ENCODE measurements around the gene SLC25A31. TPM values are rescaled to one million over a fixed set of nuclear protein-coding genes. Genes with fewer than 3 reads are reported as not detected.
A peak's percentile ranks its signal among the peaks of the same experiment; 100 is the strongest.

Gene SLC25A31
- polyA plus RNA-seq, 1 experiment = not detected

DNA sequence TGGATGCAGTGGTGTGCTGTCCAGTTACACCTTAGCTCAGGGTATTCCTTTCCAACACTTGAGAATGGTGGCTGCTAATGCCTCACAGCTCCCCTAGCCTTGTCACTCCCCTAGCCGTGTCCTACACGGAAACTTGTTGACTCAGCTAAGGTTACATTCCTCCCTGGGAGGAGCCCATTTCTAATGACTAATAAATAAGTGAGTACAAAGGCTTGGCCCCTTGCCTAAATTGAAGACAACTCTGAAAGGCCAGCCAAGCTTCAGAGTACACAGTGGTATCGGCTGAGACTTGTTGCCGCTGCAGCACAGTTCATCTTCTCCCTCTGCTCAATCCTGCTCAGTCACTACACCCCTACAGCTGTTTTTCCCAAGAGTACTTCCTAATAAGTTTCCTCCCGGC, 21.2 kb upstream of the SLC25A31 start:
- ChIA-PET POLR2A (no interaction called here), CTCF (interaction anchor here (1.2 kb wide), 1 partner anchor 122 kb away, joined by 3 read pairs; no protein-coding TSS in a partner anchor)

DNA sequence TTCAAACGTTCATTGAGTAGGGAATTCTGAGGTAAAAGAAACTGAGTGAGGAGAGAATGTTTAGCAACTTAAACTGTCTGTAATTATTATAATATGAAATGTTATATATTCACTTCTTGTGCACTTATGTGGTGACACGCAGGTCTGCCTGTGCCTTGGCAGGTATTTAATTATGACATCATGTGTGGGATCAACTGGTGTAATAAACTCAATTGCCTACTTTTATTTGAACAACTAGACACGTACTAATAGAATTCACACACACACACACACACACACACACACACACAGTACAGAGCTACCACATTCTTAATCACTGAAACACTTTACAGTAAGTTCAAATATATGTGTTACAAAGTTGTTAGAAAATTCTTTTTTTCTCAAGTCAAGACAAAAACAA, 20.7 kb upstream of the SLC25A31 start:
- TF ChIP-seq, protein P1, sequence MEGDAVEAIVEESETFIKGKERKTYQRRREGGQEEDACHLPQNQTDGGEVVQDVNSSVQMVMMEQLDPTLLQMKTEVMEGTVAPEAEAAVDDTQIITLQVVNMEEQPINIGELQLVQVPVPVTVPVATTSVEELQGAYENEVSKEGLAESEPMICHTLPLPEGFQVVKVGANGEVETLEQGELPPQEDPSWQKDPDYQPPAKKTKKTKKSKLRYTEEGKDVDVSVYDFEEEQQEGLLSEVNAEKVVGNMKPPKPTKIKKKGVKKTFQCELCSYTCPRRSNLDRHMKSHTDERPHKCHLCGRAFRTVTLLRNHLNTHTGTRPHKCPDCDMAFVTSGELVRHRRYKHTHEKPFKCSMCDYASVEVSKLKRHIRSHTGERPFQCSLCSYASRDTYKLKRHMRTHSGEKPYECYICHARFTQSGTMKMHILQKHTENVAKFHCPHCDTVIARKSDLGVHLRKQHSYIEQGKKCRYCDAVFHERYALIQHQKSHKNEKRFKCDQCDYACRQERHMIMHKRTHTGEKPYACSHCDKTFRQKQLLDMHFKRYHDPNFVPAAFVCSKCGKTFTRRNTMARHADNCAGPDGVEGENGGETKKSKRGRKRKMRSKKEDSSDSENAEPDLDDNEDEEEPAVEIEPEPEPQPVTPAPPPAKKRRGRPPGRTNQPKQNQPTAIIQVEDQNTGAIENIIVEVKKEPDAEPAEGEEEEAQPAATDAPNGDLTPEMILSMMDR (IDR thresholded peaks at IDR 0.05; ENCODE audit: insufficient read depth, low read depth, low read length) = no peak
- CTCF ChIA-PET = interaction anchor here (1.2 kb wide), 1 partner anchor 122 kb away, joined by 3 read pairs; no protein-coding TSS in a partner anchor
- DNase-seq (ENCODE audit: low read depth) = no peak
- Histone ChIP-seq H3K36me3 (ENCODE audit: control insufficient read depth, insufficient read depth, low read length) (peaks cover 1% of the 10 kb centered on the region; the same call in 1 of the 2 replicates), H3K27me3 (ENCODE audit: control insufficient read depth, insufficient read depth, low read length) (no peaks in the 10 kb centered on the region), H3K4me3 (ENCODE audit: low read depth, low read length) (no peak overlapping the region)
- POLR2A ChIA-PET = no interaction called here

More for the DNA sequence above, 21.2 kb upstream of the SLC25A31 start:
- TF ChIP-seq, protein P1 (IDR thresholded peaks at IDR 0.05; ENCODE audit: insufficient read depth, low read depth, low read length) = no peak
- H3K27me3 ChIP-seq (ENCODE audit: control insufficient read depth, insufficient read depth, low read length) = no peaks in the 10 kb centered on the region
- peak; percentile 11 for DNase-seq (ENCODE audit: low read depth)
- no peak overlapping the region for H3K4me3 ChIP-seq (ENCODE audit: low read depth, low read length)
- H3K36me3 ChIP-seq (ENCODE audit: control insufficient read depth, insufficient read depth, low read length) = peaks cover 1% of the 10 kb centered on the region; the same call in 1 of the 2 replicates

DNA sequence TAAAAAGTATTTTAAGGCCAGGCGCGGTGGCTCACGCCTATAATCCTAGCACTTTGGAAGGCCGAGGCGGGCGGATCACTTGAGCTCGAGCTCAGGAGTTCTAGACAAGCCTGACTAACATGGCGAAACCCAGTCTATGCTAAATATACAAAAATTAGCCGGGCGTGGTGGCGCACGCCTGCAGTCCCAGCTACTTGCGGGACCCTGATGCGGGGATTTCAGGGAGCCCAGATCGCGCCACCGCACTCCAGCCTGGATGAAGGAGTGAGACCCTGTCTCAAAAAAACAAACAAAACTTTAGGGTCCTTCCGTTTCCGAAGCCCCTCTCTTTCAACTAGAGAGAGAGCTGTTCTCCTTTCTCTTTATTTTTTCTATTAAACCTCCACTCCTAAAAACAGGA, 1.2 kb downstream of the SLC25A31 start:
- no peaks in the 10 kb centered on the region for H3K36me3 ChIP-seq (ENCODE audit: control insufficient read depth, insufficient read depth, low read length)
- no peaks in the 10 kb centered on the region for H3K27me3 ChIP-seq (ENCODE audit: control insufficient read depth, insufficient read depth, low read length)
- CTCF ChIA-PET = interaction anchor here (1.5 to 8.7 kb wide), 3 partner anchors 10 to 127 kb away, joined by 8 to 173 read pairs (median 9); no protein-coding TSS in a partner anchor
- POLR2A ChIA-PET = no interaction called here
- H3K4me3 ChIP-seq (ENCODE audit: low read depth, low read length) = no peak overlapping the region
- DNase-seq (ENCODE audit: low read depth) = no peak
- TF ChIP-seq, protein P1 (IDR thresholded peaks at IDR 0.05; ENCODE audit: insufficient read depth, low read depth, low read length) = no peak

DNA sequence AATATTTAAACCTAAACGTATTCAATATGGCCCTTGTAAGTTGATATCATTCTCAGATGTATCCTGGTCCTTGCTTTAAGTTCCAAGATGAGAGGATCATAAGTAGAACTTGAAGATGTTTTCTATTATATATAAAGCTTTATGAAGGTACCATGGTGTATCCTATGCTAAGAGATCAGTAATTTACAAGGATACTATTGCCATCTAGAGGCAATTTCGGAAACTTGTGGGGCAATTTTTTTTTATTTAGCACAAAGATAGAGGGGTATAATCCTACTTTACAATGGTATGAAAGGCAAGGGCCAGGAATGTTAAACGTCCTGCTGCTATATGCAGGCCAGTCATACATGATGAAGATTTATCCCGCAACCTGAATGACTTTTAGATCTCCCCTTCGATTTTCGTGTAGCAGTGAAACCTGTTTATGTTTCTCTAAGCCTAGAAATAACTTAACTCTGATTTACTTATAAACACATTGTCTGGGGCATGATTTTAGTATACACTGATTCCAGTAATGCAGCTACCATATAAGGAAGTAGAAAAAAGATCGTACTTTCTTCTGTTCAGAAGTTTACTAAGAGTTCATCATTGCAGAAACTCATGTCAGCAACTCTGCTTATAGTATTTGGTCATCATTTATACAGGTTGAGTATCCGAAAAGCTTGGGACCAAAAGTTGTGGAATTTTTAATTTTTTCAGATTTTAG, 2.6 kb downstream of the SLC25A31 start:
- CTCF ChIA-PET = interaction anchor here (0.6 to 8.7 kb wide), 22 partner anchors 9 to 493 kb away, joined by 3 to 173 read pairs (median 6); no protein-coding TSS in a partner anchor
- no peaks in the 10 kb centered on the region for H3K27me3 ChIP-seq (ENCODE audit: control insufficient read depth, insufficient read depth, low read length)
- DNase-seq (ENCODE audit: low read depth) = no peak
- POLR2A ChIA-PET = no interaction called here
- TF ChIP-seq, protein P1 (IDR thresholded peaks at IDR 0.05; ENCODE audit: insufficient read depth, low read depth, low read length) = peak; percentile 63
- no peak overlapping the region for H3K4me3 ChIP-seq (ENCODE audit: low read depth, low read length)
- H3K36me3 ChIP-seq (ENCODE audit: control insufficient read depth, insufficient read depth, low read length) = no peaks in the 10 kb centered on the region

DNA sequence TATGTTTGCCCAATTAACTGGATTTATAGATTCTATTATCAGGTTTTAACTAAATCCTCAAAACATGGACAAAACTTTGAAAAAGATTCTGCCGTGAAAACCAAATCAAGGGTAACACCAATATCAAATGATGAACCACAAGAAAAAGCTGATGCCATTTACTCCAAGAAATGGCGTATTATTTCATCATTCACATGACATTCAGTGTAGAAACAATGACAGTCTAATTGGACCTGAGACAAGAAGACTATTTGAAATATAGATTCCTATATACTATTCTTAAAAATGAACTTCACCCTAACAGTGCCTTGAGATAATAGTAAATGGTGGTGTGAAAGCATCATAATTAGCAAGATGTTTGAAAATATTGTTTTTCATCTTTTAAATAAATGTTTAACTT, 4.8 kb downstream of the SLC25A31 start:
- DNase-seq (ENCODE audit: low read depth) = no peak
- ChIA-PET CTCF (interaction anchor here (8.7 kb wide), 1 partner anchor 131 kb away, joined by 173 read pairs; no protein-coding TSS in a partner anchor), POLR2A (no interaction called here)
- no peak overlapping the region for H3K4me3 ChIP-seq (ENCODE audit: low read depth, low read length)
- H3K36me3 ChIP-seq (ENCODE audit: control insufficient read depth, insufficient read depth, low read length) = no peaks in the 10 kb centered on the region
- TF ChIP-seq, protein P1 (IDR thresholded peaks at IDR 0.05; ENCODE audit: insufficient read depth, low read depth, low read length) = no peak
- H3K27me3 ChIP-seq (ENCODE audit: control insufficient read depth, insufficient read depth, low read length) = no peaks in the 10 kb centered on the region
